GM12891 (cell line): ENCODE data around the gene STX17.

Source experiments
- POLR2A ChIP-seq: IDR thresholded peaks from 2 replicates; pipeline ENCODE4 v1.6.1; 2011; ENCODE audit warnings: low read depth, low read length, control low read depth
- POLR2AphosphoS5 ChIP-seq: IDR thresholded peaks from 2 replicates; pipeline ENCODE4 v1.6.1; 2011; ENCODE audit warnings: low read depth, low read length, control low read depth

DNA sequence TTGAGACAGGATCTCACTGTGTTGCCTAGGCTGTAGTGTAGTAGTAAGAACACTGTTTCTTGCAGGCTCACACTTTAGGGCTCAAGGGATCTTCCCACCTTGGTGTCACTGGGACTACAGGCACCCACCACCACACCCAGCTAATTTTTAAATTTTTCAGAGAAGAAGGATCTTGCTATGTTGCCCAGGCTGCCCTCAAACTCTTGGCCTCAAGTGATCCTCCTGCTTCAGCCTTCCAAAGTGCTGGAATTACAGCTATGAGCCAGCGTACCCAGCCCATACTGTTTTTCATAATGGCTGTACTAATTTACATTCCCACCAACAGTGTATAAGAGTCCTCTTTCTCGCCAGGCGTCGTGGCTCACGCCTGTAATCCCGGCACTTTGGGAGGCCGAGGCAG is 5.1 kb downstream of the STX17 start:
- TF ChIP-seq POLR2AphosphoS5: no peak
- TF ChIP-seq POLR2A: no peak
